ENCODE results near the gene SLC4A9. TPM values are rescaled to one million over a fixed set of nuclear protein-coding genes. Genes with fewer than 3 reads are reported as not detected.
A peak's percentile ranks its signal among the peaks of the same experiment; 100 is the strongest.

SLC4A9 gene
- total RNA-seq, 1 donor: not detected

DNA sequence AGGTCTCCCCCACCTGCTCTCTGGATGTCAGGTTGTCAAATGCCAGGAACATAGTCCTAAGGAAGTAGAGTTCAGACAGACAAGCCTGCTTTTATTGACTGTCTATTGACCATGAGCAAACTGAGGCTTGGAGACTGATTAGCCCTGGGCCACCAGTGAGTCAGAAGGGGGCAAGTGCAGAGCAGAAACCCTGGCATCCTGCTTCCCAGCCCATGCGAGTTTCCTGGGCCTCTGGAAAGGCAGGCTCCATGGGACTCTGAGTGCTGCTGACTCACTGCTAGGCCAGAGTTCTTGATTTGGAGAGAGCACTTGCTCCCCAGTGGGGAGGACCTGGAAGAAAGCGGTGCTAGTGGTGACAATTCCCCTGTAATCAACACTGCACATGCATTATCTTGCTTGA, 10.8 kb upstream of the SLC4A9 start:
- H3K4me3 ChIP-seq (ENCODE audit: low read depth, low read length): no peak overlapping the region
- DNase-seq (ENCODE audit: low read depth): peak; percentile 28
- TF ChIP-seq, protein P1, sequence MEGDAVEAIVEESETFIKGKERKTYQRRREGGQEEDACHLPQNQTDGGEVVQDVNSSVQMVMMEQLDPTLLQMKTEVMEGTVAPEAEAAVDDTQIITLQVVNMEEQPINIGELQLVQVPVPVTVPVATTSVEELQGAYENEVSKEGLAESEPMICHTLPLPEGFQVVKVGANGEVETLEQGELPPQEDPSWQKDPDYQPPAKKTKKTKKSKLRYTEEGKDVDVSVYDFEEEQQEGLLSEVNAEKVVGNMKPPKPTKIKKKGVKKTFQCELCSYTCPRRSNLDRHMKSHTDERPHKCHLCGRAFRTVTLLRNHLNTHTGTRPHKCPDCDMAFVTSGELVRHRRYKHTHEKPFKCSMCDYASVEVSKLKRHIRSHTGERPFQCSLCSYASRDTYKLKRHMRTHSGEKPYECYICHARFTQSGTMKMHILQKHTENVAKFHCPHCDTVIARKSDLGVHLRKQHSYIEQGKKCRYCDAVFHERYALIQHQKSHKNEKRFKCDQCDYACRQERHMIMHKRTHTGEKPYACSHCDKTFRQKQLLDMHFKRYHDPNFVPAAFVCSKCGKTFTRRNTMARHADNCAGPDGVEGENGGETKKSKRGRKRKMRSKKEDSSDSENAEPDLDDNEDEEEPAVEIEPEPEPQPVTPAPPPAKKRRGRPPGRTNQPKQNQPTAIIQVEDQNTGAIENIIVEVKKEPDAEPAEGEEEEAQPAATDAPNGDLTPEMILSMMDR (IDR thresholded peaks at IDR 0.05; ENCODE audit: insufficient read depth, low read length): no peak

DNA sequence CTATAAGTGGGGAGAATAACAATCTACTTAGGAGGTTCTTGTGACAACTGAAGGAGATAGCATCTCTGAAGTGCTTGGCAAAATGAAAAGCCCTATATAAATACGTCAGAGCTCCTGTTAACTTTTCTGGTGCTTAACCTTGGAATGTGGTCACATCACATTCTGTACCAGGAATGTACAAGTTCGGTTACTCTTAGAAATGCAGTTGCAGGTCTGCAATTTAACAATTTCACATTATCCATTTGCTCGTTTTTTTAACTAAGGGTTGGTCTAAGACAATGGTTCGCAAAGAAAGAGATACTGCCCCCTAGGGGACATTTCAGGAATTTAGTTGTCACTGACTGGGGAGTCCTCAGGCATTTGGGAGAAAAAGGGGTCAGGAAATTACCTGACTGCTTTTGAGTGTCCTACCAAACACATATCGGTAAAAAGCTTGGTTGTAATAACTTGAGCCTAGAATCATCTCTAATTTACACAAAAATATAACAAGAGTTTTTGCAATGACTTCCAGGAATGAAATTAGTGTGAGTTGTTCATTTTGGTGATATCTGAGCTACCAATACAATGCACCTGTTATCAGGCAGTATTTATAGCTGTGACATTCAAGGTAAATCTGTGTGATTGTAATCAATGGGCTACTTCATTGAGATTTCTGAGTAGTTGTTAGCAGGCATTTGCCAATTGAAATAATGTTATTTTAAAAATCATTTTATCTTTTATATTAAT, 8.2 kb upstream of the SLC4A9 start:
- DNase-seq (ENCODE audit: low read depth): peak; percentile 84
- TF ChIP-seq, protein P1 (IDR thresholded peaks at IDR 0.05; ENCODE audit: insufficient read depth, low read length): peak; percentile 89
- H3K4me3 ChIP-seq (ENCODE audit: low read depth, low read length): no peak overlapping the region

DNA sequence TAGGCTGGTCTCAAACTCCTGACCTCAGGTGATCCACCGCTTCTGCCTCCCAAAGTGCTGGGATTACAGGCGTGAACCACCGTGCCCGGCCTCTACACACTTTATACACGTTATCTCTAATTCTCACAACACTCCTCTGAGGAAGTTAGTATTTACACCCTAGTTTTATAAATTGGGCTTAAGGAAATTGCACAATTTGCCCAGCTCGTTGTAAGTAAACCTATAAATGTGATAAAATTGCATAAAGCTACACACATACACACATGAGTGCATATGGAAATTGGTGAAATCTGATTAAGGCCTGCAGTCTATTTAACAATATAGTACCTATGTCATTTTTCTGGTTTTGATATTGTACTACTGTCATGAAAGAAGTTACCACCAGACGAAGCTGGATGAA, 4.4 kb upstream of the SLC4A9 start:
- TF ChIP-seq, protein P1 (IDR thresholded peaks at IDR 0.05; ENCODE audit: insufficient read depth, low read length): no peak
- no peak for DNase-seq (ENCODE audit: low read depth)
- H3K4me3 ChIP-seq (ENCODE audit: low read depth, low read length): no peak overlapping the region

DNA sequence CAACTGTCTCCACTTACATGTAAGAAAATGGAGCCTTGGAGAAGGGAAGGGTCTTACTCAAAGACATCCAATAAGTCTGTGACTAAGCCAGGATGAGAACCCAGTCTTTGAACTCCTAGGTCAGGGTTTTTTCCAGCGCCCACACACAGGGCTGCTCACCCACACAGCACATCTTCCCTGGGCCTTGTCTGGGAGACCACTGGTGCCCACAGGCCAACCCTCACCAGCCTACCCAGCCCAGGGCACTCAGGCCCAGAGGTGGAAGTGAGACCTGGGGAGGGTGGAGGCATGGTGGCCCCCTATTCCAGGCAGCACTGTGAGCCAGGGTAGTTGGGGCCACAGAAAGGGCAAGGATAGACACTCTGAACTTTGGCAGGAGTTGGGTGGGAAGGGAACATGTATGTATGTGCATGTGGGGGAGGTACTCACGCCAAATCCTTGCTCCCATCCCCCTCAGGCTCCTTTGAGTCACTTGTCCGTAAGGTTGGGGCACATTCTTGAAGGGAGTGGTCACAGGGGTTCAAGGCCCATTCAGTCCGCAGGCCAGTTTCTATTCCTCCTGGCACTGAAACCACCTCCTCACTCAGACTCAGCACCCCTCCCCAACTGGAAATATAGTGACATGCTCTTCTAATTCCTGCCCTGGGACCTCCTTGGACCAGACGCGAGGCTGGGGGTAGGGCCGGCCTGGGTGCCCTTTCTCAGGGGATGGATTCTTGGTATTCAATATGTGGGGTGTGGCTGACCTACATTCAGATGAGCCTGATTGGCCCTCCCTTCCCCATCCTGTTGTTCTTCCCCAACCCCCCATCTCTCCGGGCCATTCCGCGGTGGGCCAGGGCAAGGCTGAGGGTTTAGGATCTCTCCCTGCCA, 2.9 kb upstream of the SLC4A9 start:
- TF ChIP-seq, protein P1 (IDR thresholded peaks at IDR 0.05; ENCODE audit: insufficient read depth, low read length): no peak
- no peak overlapping the region for H3K4me3 ChIP-seq (ENCODE audit: low read depth, low read length)

DNA sequence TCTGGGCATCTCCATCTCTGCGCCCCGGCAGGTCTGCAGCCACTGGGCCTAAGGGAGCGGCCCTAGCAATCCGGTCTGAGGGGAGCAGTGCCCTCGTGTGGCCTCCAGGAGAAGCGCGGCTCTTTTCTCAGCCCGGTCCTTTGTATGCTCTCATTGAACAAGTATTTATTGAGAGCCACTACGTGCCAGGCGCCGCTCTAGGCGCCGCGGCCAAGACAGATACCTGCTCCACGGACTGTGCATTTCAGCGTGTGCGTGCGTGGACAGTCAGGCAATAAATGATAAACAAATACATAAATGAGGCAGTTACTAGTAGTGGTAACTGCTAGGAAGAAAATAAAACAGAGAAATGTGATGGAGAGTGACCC, 2.3 kb upstream of the SLC4A9 start:
- peak; percentile 88 for DNase-seq (ENCODE audit: low read depth)
- H3K4me3 ChIP-seq (ENCODE audit: low read depth, low read length): peak overlapping the region; percentile 37
- TF ChIP-seq, protein P1 (IDR thresholded peaks at IDR 0.05; ENCODE audit: insufficient read depth, low read length): peak; percentile 93

More for the DNA sequence above, 2.9 kb upstream of the SLC4A9 start:
- DNase-seq (ENCODE audit: low read depth): no peak

DNA sequence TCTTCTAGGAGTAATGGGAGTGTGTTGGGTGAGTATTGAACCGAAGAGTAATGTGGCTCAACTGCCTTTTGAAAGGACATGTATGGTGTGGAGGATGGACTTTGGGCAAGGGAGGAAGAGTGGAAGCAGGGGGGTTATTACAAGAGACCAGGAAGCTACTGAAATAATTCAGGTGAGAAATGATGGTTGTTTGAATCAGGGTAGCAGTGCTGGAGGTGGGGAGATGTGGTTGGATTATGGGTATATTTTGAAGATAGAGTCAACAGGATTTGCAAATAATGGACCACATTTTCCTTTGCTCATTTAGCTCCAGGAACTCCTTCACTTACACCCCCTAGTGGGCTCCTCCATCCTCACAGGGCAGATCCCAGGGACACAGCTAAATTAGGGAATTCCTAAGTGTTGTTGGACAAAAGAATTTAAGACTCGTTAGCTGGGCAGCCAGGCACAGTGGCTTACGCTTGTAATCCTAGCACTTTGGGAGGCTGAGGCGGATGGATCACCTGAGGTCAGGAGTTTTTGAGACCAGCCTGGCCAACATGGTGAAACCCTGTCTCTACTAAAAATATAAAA, 1.2 kb upstream of the SLC4A9 start:
- DNase-seq (ENCODE audit: low read depth): peak; percentile 51
- TF ChIP-seq, protein P1 (IDR thresholded peaks at IDR 0.05; ENCODE audit: insufficient read depth, low read length): peak; percentile 65

More for the DNA sequence above, 1.2 kb upstream of the SLC4A9 start:
- no peak overlapping the region for H3K4me3 ChIP-seq (ENCODE audit: low read depth, low read length)

All from fibroblast of the aortic adventitia (primary cell).